Chondrocyte (in vitro differentiated cells): ENCODE data around the gene ENG. TPM values are rescaled to one million over a fixed set of nuclear protein-coding genes. Genes with fewer than 3 reads are reported as not detected.

Experiments
- DNase-seq: peaks from one replicate; pipeline ENCODE4 v3.0.0; 2021; ENCODE audit warnings: mixed read lengths, low spot score
- H3K27ac Mint-ChIP-seq: one replicate; pipeline ENCODE4 v1.8.0; 2021; ENCODE audit warnings: mild to moderate bottlenecking, moderate library complexity, mixed read lengths; ENCODE audit not compliant: unreplicated experiment
- H3K27me3 Mint-ChIP-seq: 2 replicates; pipeline ENCODE4 v1.8.0; 2021; ENCODE audit warnings: low read depth, mixed read lengths
- H3K36me3 Mint-ChIP-seq: 2 replicates; pipeline ENCODE4 v1.8.0; 2021; ENCODE audit warnings: low read depth, mixed read lengths
- H3K4me1 Mint-ChIP-seq: 2 replicates; pipeline ENCODE4 v1.8.0; 2021; ENCODE audit warnings: low read depth, mild to moderate bottlenecking, mixed read lengths
- H3K4me3 Mint-ChIP-seq: one replicate; pipeline ENCODE4 v1.8.0; 2021; ENCODE audit warnings: mild to moderate bottlenecking, moderate library complexity, mixed read lengths; ENCODE audit not compliant: unreplicated experiment
- H3K9me3 Mint-ChIP-seq: 2 replicates; pipeline ENCODE4 v1.8.0; 2021; ENCODE audit warnings: low read depth, mixed read lengths
- total RNA-seq: library from RNA; stranded (reverse); gene quantifications from 3 replicates; pipeline ENCODE4 v1.2.1, GENCODE V29; 2021
- TF ChIP-seq, protein P1 (sequence below): fragments of 200-600 bp; sonication (generic); IDR thresholded peaks from 2 replicates; pipeline ENCODE4 v1.5.0; 2021; ENCODE audit warnings: antibody characterized with exemption, mild to moderate bottlenecking, moderate library complexity

The ENG gene
- total RNA-seq, 1 donor from 2014 or later: 81.3 TPM

DNA sequence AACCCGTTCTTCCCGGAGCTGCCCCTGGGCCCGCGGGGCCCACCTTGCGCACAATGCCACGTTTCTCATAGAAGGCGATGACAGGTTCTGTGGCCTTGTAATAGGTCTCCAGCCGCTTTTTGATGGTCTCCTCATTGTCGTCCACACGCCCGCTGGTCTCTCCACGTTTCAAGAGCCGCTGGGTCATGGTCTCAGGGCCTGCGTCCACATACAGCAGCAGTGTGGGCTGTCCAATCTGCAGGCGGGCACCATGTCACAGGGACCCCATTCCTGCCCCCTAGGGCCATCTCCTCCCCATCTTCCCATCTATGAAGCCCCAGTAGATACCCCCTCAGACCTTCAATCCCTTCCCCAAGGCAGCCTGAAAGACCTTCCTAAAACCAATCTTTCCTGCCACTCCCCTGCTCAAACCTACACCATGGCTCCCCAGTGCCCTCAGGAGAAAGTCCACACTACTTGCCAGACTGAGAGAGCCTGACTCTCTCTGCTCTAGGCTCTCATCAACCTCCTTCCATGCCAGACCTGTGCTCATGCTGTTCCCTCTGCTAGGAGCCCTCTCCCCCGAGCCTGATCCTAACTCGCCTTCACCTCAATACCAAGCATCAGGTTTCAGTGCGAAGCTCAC, 13.9 kb upstream of the ENG start:
- no peaks in the 10 kb centered on the region for H3K4me1 Mint-ChIP-seq
- no peaks in the 10 kb centered on the region for H3K9me3 Mint-ChIP-seq
- TF ChIP-seq, protein P1, sequence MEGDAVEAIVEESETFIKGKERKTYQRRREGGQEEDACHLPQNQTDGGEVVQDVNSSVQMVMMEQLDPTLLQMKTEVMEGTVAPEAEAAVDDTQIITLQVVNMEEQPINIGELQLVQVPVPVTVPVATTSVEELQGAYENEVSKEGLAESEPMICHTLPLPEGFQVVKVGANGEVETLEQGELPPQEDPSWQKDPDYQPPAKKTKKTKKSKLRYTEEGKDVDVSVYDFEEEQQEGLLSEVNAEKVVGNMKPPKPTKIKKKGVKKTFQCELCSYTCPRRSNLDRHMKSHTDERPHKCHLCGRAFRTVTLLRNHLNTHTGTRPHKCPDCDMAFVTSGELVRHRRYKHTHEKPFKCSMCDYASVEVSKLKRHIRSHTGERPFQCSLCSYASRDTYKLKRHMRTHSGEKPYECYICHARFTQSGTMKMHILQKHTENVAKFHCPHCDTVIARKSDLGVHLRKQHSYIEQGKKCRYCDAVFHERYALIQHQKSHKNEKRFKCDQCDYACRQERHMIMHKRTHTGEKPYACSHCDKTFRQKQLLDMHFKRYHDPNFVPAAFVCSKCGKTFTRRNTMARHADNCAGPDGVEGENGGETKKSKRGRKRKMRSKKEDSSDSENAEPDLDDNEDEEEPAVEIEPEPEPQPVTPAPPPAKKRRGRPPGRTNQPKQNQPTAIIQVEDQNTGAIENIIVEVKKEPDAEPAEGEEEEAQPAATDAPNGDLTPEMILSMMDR: no peak
- no peaks in the 10 kb centered on the region for H3K27me3 Mint-ChIP-seq
- no peak overlapping the region for H3K27ac Mint-ChIP-seq
- H3K36me3 Mint-ChIP-seq: peaks cover 18% of the 10 kb centered on the region
- H3K4me3 Mint-ChIP-seq: no peak overlapping the region
- DNase-seq: no peak

DNA sequence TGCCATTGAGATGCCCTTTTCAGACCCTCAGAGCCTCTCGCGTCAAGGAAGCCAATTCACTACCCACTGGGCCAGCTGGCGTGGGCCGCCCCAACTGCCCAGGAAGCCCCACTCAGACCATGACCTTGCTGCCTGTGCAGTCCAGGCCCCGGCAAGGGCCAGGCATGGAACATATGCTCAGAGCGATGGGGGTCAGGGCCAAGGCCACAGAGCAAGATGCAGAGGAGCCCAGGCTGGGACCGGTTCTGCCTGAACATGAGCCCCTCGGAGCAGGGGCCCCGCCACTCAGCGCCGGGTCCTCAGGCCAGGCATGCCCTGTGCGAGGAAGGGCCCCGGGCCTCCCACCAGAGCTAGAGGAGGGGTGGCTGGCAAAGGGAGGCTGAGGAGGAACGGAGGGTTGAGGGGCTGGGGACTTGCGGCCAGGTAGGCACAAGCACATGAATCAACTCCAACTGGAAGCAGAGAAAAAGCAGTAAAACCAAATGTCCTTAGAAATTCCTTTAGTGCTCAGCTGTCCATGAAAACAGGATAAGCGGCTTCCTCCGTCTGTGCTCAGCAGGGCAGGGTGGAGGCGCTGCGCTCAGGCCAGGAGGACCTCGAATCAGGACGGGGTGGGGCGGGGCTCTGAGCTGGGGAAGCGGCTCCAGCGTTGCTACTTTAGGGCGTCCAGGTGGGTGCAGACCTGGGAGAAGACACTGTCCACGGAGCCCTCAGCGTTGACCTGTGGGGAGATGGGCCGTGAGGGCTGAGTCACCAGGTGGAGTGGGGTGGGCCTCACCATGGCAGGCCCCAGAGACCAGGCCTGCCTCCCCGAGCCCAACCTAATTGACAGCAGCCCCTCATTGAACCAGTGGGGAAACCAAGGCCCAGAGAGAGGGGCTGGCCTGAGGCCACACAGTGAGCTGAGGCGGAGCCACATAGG, 13.2 kb upstream of the ENG start:
- TF ChIP-seq, protein P1: no peak
- DNase-seq: no peak
- no peaks in the 10 kb centered on the region for H3K4me1 Mint-ChIP-seq
- no peaks in the 10 kb centered on the region for H3K9me3 Mint-ChIP-seq
- no peak overlapping the region for H3K4me3 Mint-ChIP-seq
- no peak overlapping the region for H3K27ac Mint-ChIP-seq
- H3K27me3 Mint-ChIP-seq: no peaks in the 10 kb centered on the region
- H3K36me3 Mint-ChIP-seq: peaks cover 18% of the 10 kb centered on the region

DNA sequence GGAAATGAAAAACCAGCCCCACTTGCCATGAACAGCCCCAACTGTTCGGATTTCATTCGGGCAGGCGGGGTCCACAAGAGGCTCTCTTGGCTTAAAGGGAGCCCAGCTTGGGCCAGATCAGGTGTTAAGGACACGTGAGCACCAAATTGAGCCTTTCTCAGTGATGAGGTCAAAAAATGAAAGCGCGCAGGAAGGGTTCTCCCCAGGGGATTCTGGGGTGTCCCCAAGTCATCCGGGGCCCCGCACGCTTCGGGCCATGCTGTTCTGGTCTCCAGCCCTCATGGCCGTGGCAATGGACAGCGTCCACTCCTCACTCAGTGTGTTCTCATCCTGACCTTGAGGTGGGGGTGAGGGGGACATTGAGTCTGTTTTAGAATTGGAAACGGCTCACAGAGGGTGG, 12.1 kb upstream of the ENG start:
- Mint-ChIP-seq H3K36me3 (peaks cover 11% of the 10 kb centered on the region), H3K27me3 (no peaks in the 10 kb centered on the region), H3K4me3 (no peak overlapping the region), H3K27ac (no peak overlapping the region), H3K4me1 (no peaks in the 10 kb centered on the region), H3K9me3 (no peaks in the 10 kb centered on the region)
- no peak for DNase-seq
- TF ChIP-seq, protein P1: no peak

DNA sequence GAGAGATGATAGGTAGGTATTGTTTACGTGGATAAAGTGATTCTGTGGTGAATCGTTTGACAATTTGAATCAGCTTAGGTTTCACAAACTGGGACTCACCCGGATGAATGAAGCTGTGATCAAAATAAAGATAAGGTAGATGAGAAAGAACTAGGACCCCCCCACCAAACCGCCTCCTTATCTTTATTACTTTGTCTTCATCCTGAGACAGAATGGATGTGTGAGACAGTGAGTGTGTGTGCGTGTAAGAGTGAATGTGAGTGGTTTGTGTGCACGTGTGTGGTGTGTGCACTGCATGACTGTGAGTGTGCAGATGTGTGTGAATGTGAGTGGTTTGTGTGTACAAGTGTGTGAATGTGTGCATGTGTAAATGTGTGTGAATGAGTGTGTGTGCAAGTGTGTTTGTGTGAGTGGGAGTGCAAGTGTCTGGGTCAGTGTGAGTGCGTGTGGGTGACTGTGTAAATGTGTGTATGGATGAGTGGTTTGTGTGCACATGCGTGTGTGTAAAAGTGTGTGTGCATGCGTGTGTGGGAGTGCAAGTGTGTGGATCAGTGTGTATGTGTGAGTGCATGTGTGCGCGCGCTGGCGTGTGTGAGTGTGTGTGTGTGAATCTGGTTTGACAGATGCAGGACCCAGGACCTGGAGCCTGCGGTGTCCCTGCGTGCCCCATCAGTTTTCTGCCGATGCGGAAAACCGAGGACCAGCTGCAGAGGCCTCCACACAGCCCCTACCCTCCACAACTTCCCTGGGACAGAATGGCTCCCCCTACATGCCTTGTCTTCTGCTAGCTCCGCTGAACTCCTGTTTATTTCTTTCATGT, 11.4 kb upstream of the ENG start:
- Mint-ChIP-seq H3K36me3 (peaks cover 7% of the 10 kb centered on the region), H3K4me3 (no peak overlapping the region), H3K27ac (no peak overlapping the region), H3K27me3 (no peaks in the 10 kb centered on the region), H3K9me3 (no peaks in the 10 kb centered on the region), H3K4me1 (no peaks in the 10 kb centered on the region)
- TF ChIP-seq, protein P1: peak; percentile 9
- DNase-seq: no peak

DNA sequence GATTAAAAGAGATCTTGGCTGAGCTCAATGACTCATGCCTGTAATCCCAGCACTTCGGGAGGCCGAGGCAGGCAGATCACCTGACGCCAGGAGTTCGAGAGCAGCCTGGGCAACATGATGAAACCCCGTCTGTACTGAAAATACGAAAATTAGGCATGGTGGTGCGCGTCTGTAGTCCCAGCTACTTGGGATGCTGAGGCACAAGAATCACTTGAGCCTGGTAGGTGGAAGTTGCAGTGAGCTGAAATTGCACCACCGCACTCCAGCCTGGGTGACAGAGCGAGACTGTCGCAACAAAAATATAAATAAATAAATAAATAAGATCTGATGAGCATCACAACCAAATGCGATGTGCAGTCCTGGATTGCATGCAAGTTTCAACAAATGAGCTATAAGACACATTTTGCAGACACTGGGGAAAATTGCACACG, 8.7 kb upstream of the ENG start:
- Mint-ChIP-seq H3K4me3 (no peak overlapping the region), H3K36me3 (peaks cover 3% of the 10 kb centered on the region), H3K9me3 (no peaks in the 10 kb centered on the region), H3K27me3 (no peaks in the 10 kb centered on the region), H3K27ac (no peak overlapping the region), H3K4me1 (peaks cover 6% of the 10 kb centered on the region)
- no peak for DNase-seq
- TF ChIP-seq, protein P1: no peak
